ENCODE results near the gene SEBOX. TPM values are rescaled to one million over a fixed set of nuclear protein-coding genes. Genes with fewer than 3 reads are reported as not detected.

Gene SEBOX
- total and polyA plus RNA-seq, 12 donors, result not detected

DNA sequence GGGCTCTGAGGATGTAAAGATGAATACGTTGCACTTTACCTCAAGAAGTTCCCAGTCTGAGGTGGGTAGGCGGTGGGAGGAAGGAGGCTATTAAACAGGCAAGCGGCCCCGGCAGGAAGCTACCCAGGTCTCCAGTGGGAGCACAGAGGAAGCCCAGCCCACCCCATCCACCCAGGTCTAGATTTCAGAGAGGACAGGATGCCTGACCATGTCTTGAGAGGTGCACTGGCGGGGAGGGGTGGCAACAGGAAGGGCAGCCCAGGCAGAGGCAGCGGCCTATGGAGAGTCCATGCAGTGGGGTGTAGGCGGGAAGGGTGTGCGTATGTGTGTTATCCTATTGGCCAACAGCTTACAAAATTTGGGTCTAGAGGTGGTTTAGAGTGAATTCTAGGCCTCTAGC is 20.4 kb upstream of the SEBOX start:
- TF ChIP-seq, protein P1, sequence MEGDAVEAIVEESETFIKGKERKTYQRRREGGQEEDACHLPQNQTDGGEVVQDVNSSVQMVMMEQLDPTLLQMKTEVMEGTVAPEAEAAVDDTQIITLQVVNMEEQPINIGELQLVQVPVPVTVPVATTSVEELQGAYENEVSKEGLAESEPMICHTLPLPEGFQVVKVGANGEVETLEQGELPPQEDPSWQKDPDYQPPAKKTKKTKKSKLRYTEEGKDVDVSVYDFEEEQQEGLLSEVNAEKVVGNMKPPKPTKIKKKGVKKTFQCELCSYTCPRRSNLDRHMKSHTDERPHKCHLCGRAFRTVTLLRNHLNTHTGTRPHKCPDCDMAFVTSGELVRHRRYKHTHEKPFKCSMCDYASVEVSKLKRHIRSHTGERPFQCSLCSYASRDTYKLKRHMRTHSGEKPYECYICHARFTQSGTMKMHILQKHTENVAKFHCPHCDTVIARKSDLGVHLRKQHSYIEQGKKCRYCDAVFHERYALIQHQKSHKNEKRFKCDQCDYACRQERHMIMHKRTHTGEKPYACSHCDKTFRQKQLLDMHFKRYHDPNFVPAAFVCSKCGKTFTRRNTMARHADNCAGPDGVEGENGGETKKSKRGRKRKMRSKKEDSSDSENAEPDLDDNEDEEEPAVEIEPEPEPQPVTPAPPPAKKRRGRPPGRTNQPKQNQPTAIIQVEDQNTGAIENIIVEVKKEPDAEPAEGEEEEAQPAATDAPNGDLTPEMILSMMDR (IDR thresholded peaks at IDR 0.05), result no peak
- 88 to 89% methylated on average over 8 of the region's 8 CpGs for WGBS, 2 donors
- Histone ChIP-seq H3K9me3 (no peaks in the 10 kb centered on the region), H3K4me3 (peak overlapping the region in 5 of 10 donors; percentile 55 to 65 (median 56)), H3K27ac (no peak overlapping the region), H3K27me3 (peaks cover 0 to 12% (median 0%) of the 10 kb centered on the region in 7 donors), H3K4me1 (peaks cover 0 to 29% (median 10%) of the 10 kb centered on the region in 9 donors), H3K36me3 (peaks cover 0 to 45% (median 15%) of the 10 kb centered on the region in 9 donors)
- DNase-seq (no peak), ATAC-seq (no peak)
- intact Hi-C loops (cut with DNase I), result no loop called here

DNA sequence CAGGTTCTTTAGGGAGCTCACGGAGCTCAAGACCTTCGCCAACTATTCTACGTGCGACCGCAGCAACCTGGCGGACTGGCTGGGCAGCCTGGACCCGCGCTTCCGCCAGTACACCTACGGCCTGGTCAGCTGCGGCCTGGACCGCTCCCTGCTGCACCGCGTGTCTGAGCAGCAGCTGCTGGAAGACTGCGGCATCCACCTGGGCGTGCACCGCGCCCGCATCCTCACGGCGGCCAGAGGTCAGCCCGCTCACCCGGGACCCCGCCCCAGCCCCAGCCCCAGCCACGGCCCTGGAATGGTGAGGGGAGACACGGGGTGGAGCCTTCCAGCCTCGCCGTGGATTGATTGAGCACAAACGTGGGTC is 20.0 kb upstream of the SEBOX start:
- 29 to 44% methylated on average over 29 of the region's 29 CpGs for WGBS, 2 donors
- ATAC-seq, result peak in 6 of 8 donors; percentile 15 to 55 (median 30)
- peaks cover 0 to 41% (median 12%) of the 10 kb centered on the region in 9 donors for H3K36me3 ChIP-seq

DNA sequence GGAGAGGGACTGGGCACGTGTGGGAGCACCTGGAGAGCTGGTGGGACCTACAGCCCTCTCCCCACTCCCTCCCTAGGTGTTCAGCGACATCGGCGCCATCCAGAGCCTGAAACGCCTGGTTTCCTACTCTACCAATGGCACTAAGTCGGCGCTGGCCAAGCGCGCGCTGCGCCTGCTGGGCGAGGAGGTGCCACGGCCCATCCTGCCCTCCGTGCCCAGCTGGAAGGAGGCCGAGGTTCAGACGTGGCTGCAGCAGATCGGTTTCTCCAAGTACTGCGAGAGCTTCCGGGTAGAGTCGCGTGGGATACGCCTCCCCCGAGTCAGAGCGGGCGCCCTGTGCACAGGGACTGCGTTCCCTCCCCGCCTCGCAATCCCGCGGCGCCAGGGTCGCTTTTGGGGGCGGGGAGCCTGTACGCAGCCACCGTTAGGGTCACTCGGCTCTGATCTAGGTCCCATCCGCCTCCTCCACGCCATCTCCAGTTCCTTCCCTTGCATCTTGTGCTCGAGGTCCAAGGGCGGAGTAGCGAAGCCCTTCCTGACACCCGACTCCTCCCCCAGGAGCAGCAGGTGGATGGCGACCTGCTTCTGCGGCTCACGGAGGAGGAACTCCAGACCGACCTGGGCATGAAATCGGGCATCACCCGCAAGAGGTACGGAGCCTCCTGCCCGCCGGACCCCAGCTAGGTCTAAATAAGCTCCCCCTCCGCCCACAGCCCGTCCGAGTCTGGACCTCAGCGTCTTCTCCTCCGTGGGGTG is 19.5 kb upstream of the SEBOX start:
- H3K4me1 ChIP-seq, result peaks cover 0 to 29% (median 10%) of the 10 kb centered on the region in 9 donors
- peaks cover 0 to 35% (median 9%) of the 10 kb centered on the region in 9 donors for H3K36me3 ChIP-seq
- ATAC-seq (peak; percentile 75 to 91 (median 87)), DNase-seq (peak; percentile 36 to 42)
- H3K9me3 ChIP-seq, result no peaks in the 10 kb centered on the region
- H3K27ac ChIP-seq, result peak overlapping the region in 1 of 10 donors; percentile 66
- WGBS, 2 donors, result 14 to 27% methylated on average over 56 of the region's 56 CpGs
- H3K4me3 ChIP-seq, result peak overlapping the region in 9 of 10 donors; percentile 33 to 65 (median 55)
- H3K27me3 ChIP-seq, result peaks cover 0 to 12% (median 0%) of the 10 kb centered on the region in 7 donors
- TF ChIP-seq, protein P1 (IDR thresholded peaks at IDR 0.05), result no peak
- intact Hi-C loops (cut with DNase I), result no loop called here

More for the DNA sequence above, 20.0 kb upstream of the SEBOX start:
- peaks cover 0 to 12% (median 0%) of the 10 kb centered on the region in 7 donors for H3K27me3 ChIP-seq
- H3K27ac ChIP-seq, result peak overlapping the region in 1 of 10 donors; percentile 66
- H3K4me1 ChIP-seq, result peaks cover 0 to 29% (median 10%) of the 10 kb centered on the region in 9 donors
- TF ChIP-seq, protein P1 (IDR thresholded peaks at IDR 0.05), result no peak
- intact Hi-C loops (cut with DNase I), result no loop called here
- no peak for DNase-seq
- H3K9me3 ChIP-seq, result no peaks in the 10 kb centered on the region
- H3K4me3 ChIP-seq, result peak overlapping the region in 9 of 10 donors; percentile 33 to 65 (median 55)

DNA sequence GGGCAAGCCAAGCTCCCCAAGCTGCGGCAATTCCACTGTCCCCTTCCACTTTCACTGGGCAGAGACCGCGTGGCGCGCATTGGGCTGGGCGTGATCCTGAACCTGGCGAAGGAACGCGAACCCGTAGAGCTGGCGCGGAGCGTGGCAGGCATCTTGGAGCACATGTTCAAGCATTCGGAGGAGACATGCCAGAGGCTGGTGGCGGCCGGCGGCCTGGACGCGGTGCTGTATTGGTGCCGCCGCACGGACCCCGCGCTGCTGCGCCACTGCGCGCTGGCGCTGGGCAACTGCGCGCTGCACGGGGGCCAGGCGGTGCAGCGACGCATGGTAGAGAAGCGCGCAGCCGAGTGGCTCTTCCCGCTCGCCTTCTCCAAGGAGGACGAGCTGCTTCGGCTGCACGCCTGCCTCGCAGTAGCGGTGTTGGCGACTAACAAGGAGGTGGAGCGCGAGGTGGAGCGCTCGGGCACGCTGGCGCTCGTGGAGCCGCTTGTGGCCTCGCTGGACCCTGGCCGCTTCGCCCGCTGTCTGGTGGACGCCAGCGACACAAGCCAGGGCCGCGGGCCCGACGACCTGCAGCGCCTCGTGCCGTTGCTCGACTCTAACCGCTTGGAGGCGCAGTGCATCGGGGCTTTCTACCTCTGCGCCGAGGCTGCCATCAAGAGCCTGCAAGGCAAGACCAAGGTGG is 16.3 kb upstream of the SEBOX start:
- peaks cover 0 to 11% (median 0%) of the 10 kb centered on the region in 9 donors for H3K36me3 ChIP-seq
- TF ChIP-seq, protein P1 (IDR thresholded peaks at IDR 0.05), result peak in 5 of 9 donors; percentile 14 to 32 (median 22)
- ATAC-seq (peak in 3 of 8 donors; percentile 19 to 43 (median 42)), DNase-seq (no peak)
- H3K4me3 ChIP-seq, result peak overlapping the region in 6 of 10 donors; percentile 7 to 30 (median 16)
- intact Hi-C loops (cut with DNase I), result no loop called here
- 18 to 31% methylated on average over 72 of the region's 72 CpGs for WGBS, 2 donors
- H3K27me3 ChIP-seq, result peaks cover 0 to 12% (median 0%) of the 10 kb centered on the region in 7 donors
- no peak overlapping the region for H3K27ac ChIP-seq
- peaks cover 0 to 29% (median 10%) of the 10 kb centered on the region in 9 donors for H3K4me1 ChIP-seq
- H3K9me3 ChIP-seq, result no peaks in the 10 kb centered on the region

Measured in heart right ventricle (tissue), 16 donors.